ENCODE measurements around the gene DNMT3B. TPM values are rescaled to one million over a fixed set of nuclear protein-coding genes. Genes with fewer than 3 reads are reported as not detected.
A peak's percentile ranks its signal among the peaks of the same experiment; 100 is the strongest.

DNMT3B gene
- total and polyA plus RNA-seq, 9 of the 15 experiments (the other 6 are each of a cell fraction or from before 2014, with no cell fraction given) = 9.3 to 74.8 (median 49.1) TPM

GRCh38 chr20:32819992-32820697, 58.0 kb downstream of the DNMT3B start (continued):
- TF ChIP-seq TSC22D4 (tag; IDR thresholded peaks at IDR 0.05) = no peak
- no peak for TF ChIP-seq XRCC3 (IDR thresholded peaks at IDR 0.05)

GRCh38 chr20:32820698-32821377, 58.7 kb downstream of the DNMT3B start:
- H3K9me3 ChIP-seq (replicated peaks; ENCODE audit: control insufficient read depth, insufficient read depth, low read depth, low read length) = no peaks in the 10 kb centered on the region
- H3K9me1 ChIP-seq (ENCODE audit: control insufficient read depth, insufficient read depth, low read length) = peaks cover 4% of the 10 kb centered on the region
- peaks cover 26 to 29% of the 10 kb centered on the region in 2 experiments for H3K4me1 ChIP-seq (replicated peaks in 1 of 2; ENCODE audit: control insufficient read depth in 2 of 2, insufficient read depth in 2 of 2, low read length in 2 of 2)
- peak in 1 of 4 experiments; percentile 25 for DNase-seq (ENCODE audit: extremely low read depth in 1 of 4, low spot score in 3 of 4)
- H2AFZ ChIP-seq (ENCODE audit: low read depth, low read length) = no peak overlapping the region
- peaks cover 39% of the 10 kb centered on the region for H4K20me1 ChIP-seq (replicated peaks; ENCODE audit: control insufficient read depth, insufficient read depth, low read length)
- BruUV-seq (replicated peaks) = no TSS peak
- no peak for FAIRE-seq
- H3K4me3 ChIP-seq = peak overlapping the region; percentile 91
- CTCF ChIA-PET (ENCODE audit: low intra/inter-chr PET ratio) = no interaction called here
- peak overlapping the region; percentile 96 for H3K4me2 ChIP-seq (ENCODE audit: insufficient read depth, low read length)
- peaks cover 58% of the 10 kb centered on the region for H3K79me2 ChIP-seq (ENCODE audit: control insufficient read depth, insufficient read depth, low read length)
- POLR2A ChIA-PET = interaction anchor here (0.7 to 4.0 kb wide), 18 partner anchors 7 to 451 kb away, joined by 3 to 38 read pairs (median 5); partner anchors contain the start of gene EFCAB8
- in situ Hi-C loops (cut with MboI) (no loop called here), intact Hi-C loops (cut with micrococcal nuclease) (no loop called here)
- H3K9ac ChIP-seq (ENCODE audit: insufficient read depth in 1 of 2, low read depth in 2 of 2, low read length in 2 of 2) = peak overlapping the region; percentile 91 to 99
- peak; percentile 3; the same call in 2 of the 3 replicates for ATAC-seq
- H3K27me3 ChIP-seq (ENCODE audit: control insufficient read depth in 2 of 2, insufficient read depth in 2 of 2, low read length in 2 of 2) = no peaks in the 10 kb centered on the region
- 19% methylated on average over 25 of the region's 25 CpGs for WGBS (ENCODE audit: insufficient coverage, low coverage, missing lambda C conversion rate)
- peak overlapping the region; percentile 95 for H3K27ac ChIP-seq (ENCODE audit: extremely low read depth, low read depth, low read length)
- peaks cover 32% of the 10 kb centered on the region for H3K36me3 ChIP-seq (ENCODE audit: control insufficient read depth, insufficient read depth, low read length)
- TF ChIP-seq NR0B1 (IDR thresholded peaks at IDR 0.05; ENCODE audit: partially characterized antibody) (no peak), ZNF695 (CRISPR knock-in tag; IDR thresholded peaks at IDR 0.05) (no peak), POLR2AphosphoS5 (IDR thresholded peaks at IDR 0.05; ENCODE audit: control insufficient read depth, insufficient read depth, low read depth, low read length) (0 out of 2 replicates have a peak, but pooled peaks have one; percentile 17), CREB1 (IDR thresholded peaks at IDR 0.05) (no peak), CREB1 (CRISPR knock-in tag; IDR thresholded peaks at IDR 0.05) (no peak), TFAP4 (CRISPR knock-in tag; IDR thresholded peaks at IDR 0.05; ENCODE audit: borderline replicate concordance) (peak; percentile 28; the same call in 1 of the 2 replicates), RERE (CRISPR knock-in tag; IDR thresholded peaks at IDR 0.05; ENCODE audit: borderline replicate concordance) (0 out of 2 replicates have a peak, but pooled peaks have one; percentile 32), NR1H2 (CRISPR knock-in tag; IDR thresholded peaks at IDR 0.05) (no peak)

Data from K562 (cell line).